GM12891 (cell line): ENCODE results near the gene SLC46A3.

Source experiments
- PAX5 ChIP-seq: IDR thresholded peaks from 2 replicates; pipeline ENCODE4 v1.6.1; 2011; ENCODE audit warnings: low read length, moderate library complexity, mild to moderate bottlenecking; ENCODE audit not compliant: insufficient read depth, severe bottlenecking
- POLR2A ChIP-seq: IDR thresholded peaks from 2 replicates; pipeline ENCODE4 v1.6.1; 2011; ENCODE audit warnings: low read depth, low read length, control low read depth
- POLR2AphosphoS5 ChIP-seq: IDR thresholded peaks from 2 replicates; pipeline ENCODE4 v1.6.1; 2011; ENCODE audit warnings: low read depth, low read length, control low read depth

DNA sequence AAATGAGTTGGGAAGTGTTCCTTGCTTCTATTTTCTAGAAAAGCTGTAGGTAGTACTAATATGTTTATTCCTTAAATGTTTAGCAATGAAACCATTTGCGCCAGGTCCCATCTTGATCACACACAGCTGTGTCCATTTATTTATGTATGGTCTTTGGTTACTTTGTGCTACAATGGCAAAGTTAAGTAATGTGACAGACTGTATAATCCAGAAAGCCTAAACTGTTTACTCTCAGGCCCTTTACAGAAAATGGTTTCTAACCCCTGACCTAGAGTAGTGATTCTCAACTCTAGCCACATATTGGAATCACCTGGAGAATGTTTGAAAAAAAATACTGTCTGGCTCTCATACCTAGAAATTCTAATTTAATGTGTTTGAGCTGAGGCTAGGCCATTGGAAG, 21.3 kb downstream of the SLC46A3 start:
- TF ChIP-seq PAX5 (no peak), POLR2AphosphoS5 (no peak), POLR2A (no peak)
